GM19395 (cell line): ENCODE measurements around the gene TMEM196.

Experiments
- ATAC-seq: cut with Tn5 transposase; IDR thresholded peaks from one replicate; pipeline ENCODE4 v1.9.1; 2021; ENCODE audit warnings: mild to moderate bottlenecking, moderate library complexity; ENCODE audit not compliant: unreplicated experiment

Gene TMEM196

GRCh38 chr7:19772841-19773760 lies at the start of gene TMEM196:
Gene TMEM196 (minus strand): TSS chr7:19773617. CDS start chr7:19772696, 921 bp downstream.
- ATAC-seq = no peak

GRCh38 chr7:19816128-19816527 lies 42.7 kb upstream of the TMEM196 start:
- no peak for ATAC-seq

- ATAC-seq = no peak
These were observed 42.1 kb upstream of the TMEM196 start for GRCh38 chr7:19815546-19815945.

GRCh38 chr7:19814776-19815175 lies 41.4 kb upstream of the TMEM196 start:
- ATAC-seq = no peak

- no peak for ATAC-seq
These were observed 38.0 kb upstream of the TMEM196 start for GRCh38 chr7:19811386-19811785.

GRCh38 chr7:19798986-19799385 lies 25.6 kb upstream of the TMEM196 start:
- ATAC-seq = no peak

- no peak for ATAC-seq
These were observed 10.1 kb upstream of the TMEM196 start for GRCh38 chr7:19783541-19783940.

- no peak for ATAC-seq
These were observed 3.6 kb upstream of the TMEM196 start for GRCh38 chr7:19776981-19777380.

- no peak for ATAC-seq
These were observed 2.2 kb upstream of the TMEM196 start for GRCh38 chr7:19775578-19775977.

GRCh38 chr7:19772306-19772705 lies 1.1 kb downstream of the TMEM196 start:
- ATAC-seq = no peak

GRCh38 chr7:19762631-19763030 lies 10.8 kb downstream of the TMEM196 start:
- ATAC-seq = no peak

- no peak for ATAC-seq
These were observed 18.8 kb downstream of the TMEM196 start for GRCh38 chr7:19754521-19755116.

- no peak for ATAC-seq
These were observed 21.4 kb downstream of the TMEM196 start for GRCh38 chr7:19752020-19752419.

- ATAC-seq = no peak
These were observed 23.8 kb downstream of the TMEM196 start for GRCh38 chr7:19749658-19750057.

- peak; percentile 76 for ATAC-seq
These were observed 25.6 kb downstream of the TMEM196 start for GRCh38 chr7:19747740-19748339.

GRCh38 chr7:19744075-19744474 lies 29.3 kb downstream of the TMEM196 start:
- ATAC-seq = no peak

GRCh38 chr7:19728716-19729115 lies 44.7 kb downstream of the TMEM196 start:
- no peak for ATAC-seq

GRCh38 chr7:19725770-19726169 lies 47.6 kb downstream of the TMEM196 start:
- no peak for ATAC-seq

- no peak for ATAC-seq
These were observed 57.9 kb downstream of the TMEM196 start for GRCh38 chr7:19715499-19715898.

GRCh38 chr7:19713676-19714075 lies 59.7 kb downstream of the TMEM196 start:
- no peak for ATAC-seq

- ATAC-seq = no peak
These were observed 64.2 kb downstream of the TMEM196 start for GRCh38 chr7:19709249-19709578.
